HT-29 (cell line): ENCODE data around the gene CD53. TPM values are rescaled to one million over a fixed set of nuclear protein-coding genes. Genes with fewer than 3 reads are reported as not detected.
"Not testable (repeated sequence)": the region's sequence is repeated elsewhere in the genome, so short reads cannot be mapped to it uniquely, and the experiment has no call there.

Experiments used
- DNase-seq: peaks from one replicate; pipeline ENCODE4 v3.0.0-alpha.2; 2015; ENCODE audit warnings: low spot score
- total RNA-seq: library from RNA; depleted of rRNA; stranded (reverse); fragments of >200 nt; shearing (Covaris generic); gene quantifications from 2 replicates; pipeline ENCODE4 v1.2.3, GENCODE V29; 2014; rRNA removed

Gene CD53
- total RNA-seq, 1 experiment from 2014 or later, result not detected

DNA sequence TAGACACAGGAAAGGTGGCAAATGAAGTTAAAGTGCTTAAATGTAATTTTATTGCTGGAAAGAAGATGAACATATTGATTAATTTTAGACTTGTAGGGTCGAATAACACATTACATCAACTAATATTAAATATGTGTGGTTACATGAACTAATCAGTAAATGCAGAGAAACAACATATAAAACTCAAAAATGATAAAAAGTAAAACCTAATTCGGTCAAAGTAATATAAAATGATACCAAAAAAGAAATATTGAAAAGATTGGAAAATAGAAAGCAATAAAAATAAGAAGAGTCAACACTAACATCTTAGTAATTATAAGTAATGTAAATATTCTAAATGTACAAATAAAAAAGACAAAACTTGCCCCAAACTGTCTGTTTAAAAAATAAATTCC is 43.3 kb downstream of the CD53 start:
- DNase-seq, result no peak

DNA sequence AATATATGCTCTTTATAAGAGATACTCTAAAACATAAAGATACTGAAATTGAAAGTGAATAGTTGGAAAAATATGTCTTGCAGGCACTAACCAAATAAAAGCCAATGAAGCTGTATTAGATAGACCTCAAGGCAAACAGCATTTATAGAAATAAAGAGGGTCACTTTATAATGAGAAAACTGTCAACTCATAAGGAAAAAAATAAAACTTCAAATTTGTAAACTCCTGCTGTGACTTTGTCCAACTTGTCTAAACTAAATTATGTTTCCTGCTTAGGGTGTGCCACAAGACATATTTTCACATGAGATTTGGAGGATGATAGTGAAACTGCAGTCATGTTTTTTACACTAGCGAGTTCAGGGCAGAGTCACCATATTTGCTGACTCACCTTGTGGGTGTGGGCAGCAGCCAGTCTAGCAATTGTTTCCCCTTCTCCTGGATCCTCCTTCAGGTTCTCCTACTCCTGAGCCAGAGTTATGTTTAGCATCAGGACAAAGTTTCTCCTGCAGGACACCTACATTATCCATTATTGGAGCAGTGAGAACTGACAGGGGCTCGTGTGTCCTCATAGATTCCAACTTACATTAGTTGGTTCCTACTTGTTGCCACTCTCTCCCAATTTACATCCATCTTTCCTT is 43.8 kb downstream of the CD53 start:
- DNase-seq, result peak; percentile 63

DNA sequence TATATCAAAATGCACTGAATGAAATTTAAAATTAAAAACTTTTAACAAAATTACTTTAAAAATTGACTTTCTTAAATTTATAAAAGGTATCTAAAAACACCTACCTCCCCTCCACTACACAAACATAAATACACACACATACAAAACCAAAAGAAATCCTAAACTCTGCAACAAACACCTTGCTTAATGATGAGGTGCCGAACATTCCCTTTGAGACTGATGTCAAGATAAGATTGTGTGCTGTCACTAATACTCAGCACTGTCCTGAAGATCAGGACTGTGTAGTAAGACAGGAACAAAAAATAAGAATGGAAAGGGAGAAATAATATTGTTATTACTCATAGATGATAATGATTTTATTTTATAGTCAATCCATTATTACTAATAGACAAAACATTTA is 45.1 kb downstream of the CD53 start:
- DNase-seq, result no peak

DNA sequence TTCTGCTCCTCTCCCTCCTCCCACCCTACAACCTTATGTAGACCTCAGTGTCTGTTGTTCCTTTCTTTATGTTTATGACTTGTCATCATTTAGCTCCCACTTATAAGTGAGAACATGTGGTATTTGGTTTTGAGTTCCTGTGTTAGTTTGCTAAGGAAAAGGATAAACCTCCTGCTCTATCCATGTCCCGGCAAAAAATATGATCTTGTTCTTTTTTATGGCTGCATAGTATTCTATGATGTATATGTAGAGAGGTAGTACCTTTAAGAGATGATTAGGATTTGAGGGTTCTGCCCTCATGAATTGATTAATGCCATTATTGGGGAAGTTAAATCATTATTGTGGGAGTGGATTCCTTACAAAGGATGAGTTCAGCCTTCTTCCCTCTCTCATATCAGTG is 49.0 kb downstream of the CD53 start:
- DNase-seq, result no peak

DNA sequence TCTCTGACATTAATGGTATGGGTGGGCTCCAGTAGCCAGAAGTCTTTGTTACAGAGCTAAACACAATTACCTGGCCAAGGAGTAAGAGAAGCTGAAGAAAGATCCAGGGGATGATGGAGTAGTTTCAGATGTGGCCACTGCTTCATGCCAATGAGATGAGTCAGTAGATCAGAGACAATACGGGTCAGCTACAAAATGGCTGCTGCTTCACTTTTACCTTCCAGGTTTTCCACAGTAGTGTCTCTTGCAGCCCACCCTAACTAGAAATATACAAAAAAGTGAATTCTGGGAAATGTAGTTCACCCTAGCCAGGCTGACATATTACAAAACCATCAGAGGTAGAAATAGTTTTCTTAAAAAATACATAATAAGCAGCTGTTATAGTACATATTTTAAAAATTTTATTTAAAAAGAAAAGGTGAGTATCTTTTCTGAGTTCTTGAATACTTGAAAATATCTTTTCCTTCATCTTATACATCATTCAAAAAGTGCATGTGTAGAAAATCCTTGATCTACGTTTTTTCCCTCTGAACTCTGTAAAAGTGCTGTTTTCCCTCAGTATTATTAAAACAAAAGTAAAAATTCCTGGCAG is 54.6 kb downstream of the CD53 start:
- peak; percentile 25 for DNase-seq

DNA sequence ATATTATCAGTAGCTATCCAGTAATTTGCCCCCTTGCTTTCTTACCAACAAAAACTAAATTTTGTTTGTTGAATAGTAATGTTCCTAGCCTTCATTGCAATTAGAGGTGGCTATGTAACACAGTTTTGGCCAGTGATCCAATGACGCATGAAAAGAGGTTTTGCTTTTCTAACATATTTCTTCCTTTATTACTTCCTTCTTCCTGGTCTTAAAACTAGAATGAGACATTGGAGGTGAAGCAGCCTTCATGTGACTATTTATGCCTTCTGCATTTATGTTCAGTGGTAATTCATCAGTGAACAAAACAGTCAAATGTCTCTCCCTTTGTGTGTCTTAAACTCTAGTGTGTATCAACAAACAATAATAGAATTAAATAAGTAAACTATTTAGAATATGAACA is 55.2 kb downstream of the CD53 start:
- peak; percentile 18 for DNase-seq

DNA sequence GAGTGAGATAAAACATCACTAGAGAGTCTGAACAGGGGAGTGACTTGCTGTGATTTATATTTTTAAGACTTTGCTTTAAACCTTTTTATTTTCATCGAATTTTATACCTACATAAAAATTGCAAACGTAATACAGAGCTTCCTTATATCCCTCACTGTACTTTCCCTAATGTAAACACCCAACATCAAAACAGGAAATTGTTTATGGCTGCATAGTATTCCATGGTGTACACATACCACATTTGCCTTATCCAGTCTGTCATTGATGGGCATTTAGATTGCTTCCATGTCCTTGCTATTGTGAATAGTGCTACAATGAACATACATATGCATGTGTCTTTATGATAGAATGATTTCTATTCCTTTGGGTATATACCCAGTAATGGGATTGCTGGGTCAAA is 56.0 kb downstream of the CD53 start:
- DNase-seq, result no peak

DNA sequence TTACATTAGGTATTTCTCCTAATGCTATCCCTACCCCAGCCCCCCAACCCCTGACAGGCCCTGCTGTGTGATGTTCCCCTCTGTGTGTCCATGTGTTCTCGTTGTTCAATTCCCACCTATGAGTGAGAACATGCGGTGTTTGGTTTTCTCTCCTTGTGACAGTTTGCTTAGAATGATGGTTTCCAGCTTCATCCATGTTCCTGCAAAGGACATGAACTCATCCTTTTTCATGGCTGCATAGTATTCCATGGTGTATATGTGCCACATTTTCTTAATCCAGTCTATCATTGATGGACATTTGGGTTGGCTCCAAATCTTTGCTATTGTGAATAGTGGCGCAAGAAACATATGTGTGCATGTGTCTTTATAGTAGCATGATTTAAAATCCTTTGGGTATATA is 58.1 kb downstream of the CD53 start:
- DNase-seq, result not testable (repeated sequence)

DNA sequence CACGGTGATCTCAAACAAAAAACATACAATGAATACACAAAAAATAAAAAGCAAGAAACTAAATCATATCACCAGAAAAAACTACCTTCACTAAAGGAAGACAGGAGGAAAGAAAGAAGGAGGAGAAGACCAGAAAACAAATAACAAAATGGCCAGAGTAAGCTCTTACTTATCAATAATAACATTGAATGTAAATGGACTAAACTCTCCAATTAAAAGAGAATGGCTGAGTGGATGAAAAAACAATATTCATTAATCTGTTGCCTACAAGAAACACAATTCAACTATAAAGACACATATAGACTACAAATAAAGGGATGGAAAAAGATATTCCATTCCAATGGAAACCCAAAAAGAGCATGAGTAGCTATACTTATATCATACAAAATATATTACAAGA is 63.6 kb downstream of the CD53 start:
- no peak for DNase-seq

DNA sequence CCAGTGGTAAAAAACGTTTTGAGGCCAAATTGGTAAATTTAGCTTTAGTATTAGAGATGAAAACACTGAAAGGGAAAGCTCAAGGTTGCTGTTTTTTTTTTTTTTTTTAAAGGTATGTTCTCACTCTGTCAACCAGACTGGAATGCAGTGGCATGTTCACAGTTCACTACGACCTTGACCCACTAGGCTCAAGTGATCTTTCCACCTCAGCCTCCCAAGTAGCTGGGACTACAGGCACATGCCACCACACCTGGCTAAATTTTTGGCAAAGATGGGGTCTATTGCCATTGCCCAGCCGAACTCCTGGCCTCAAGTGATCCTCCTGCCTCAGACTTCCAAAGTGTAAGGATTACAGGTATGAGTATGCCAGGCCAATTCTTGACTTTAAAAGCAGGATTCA is 71.9 kb downstream of the CD53 start:
- DNase-seq, result no peak

DNA sequence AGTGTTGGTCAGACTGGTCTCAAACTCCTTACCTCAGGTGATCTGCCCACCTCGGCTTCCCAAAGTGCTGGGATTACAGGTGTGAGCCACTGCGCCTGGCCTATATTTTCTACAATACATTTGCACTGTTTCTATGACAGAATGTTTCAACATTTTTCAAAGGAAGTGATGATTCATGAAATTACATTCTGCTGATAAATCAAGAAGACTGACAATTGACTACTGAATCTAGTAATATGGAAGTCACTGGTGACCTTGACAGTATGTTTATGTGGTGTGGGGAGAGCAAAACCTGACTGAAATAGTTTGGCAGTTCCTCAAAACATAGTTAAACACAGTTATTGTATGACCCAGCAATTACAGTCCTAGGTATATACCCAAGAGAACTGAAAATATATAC is 72.7 kb downstream of the CD53 start:
- no peak for DNase-seq

DNA sequence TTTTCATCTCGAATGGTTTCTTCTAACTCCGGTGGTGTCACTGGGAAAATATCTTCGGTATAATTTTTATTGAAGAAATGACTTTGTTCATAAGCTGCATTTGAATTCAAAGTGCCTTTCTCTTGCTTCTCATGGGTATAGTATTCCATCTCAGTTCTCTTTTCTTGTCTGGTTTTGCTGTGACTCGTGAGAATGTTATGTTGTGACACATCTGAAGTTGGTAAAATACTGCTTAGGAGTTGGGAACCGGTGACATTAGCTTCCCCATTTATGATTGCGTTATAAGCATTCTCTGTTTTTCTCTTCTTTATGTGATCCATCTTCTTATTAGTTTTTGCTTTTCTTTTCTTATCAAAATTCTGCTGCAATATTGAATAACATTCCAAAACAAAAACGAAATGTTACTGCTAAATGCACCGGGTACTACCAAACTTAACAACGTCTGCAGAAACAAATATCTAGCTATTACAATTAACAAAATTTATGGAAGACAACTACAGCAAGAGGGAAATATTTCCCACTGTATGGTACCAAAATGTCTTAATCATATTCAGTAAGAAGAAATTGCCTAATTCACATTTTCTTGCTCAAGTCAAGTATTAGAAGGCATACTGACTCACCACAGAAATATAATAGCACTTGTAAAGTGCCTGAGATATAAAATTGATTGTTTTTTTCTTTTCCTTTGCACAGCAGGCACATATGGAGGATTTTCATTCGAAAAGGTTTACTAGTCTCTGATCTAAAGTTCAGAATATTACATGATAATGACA is 75.3 kb downstream of the CD53 start:
- DNase-seq, result no peak

Other genes with a start within 250 kb of the CD53 start
- not detected in 2 replicates for gene KCNA3, start 198.2 kb upstream of the CD53 start, total RNA-seq
- gene LRIF1, start 90.8 kb downstream of the CD53 start, total RNA-seq, result 1.9 and 3.9 TPM in 2 replicates